T-cell (primary cell): Measurements from ENCODE around the gene KIF5C. TPM values are rescaled to one million over a fixed set of nuclear protein-coding genes. Genes with fewer than 3 reads are reported as not detected.

Experiments
- ATAC-seq, 4 experiments: fragments of 200-7000 bp in 3 of 4; fragments of 150-1000 bp in 1 of 4; cut with Tn5 transposase; replicated peaks in 1 of 4; 1 replicate in 3 of 4; 2 replicates in 1 of 4; pipeline ENCODE4 v1.10.0; 2021; ENCODE audit warnings: moderate library complexity in 3 of 4, mild to moderate bottlenecking in 2 of 4, moderate number of reproducible peaks in 1 of 4
- CTCF ChIA-PET, 2 donors: fragments of 300-600 bp; sonication (Branson Sonifier 250); formaldehyde crosslinking; loops; one replicate each; lab custom pipeline; 2022; ENCODE audit warnings: antibody characterized with exemption in 2 of 2; lab: Charles Lee
- POLR2A ChIA-PET, 2 donors: fragments of 300-600 bp; sonication (Branson Sonifier 250); formaldehyde crosslinking; loops; one replicate each; lab custom pipeline; 2022; ENCODE audit warnings: antibody characterized with exemption in 2 of 2; lab: Charles Lee
- DNase-seq, 35 experiments: peaks; one replicate each; pipeline versions ENCODE4 v3.0.0 to v3.0.0-alpha.2; 2013 to 2023
- H3K27ac ChIP-seq: one replicate; pipeline ENCODE4 v1.5.1; 2013; ENCODE audit warnings: low read length
- H3K27me3 ChIP-seq, 2 experiments: replicated peaks in 1 of 2; 1 replicate in 1 of 2; 2 replicates in 1 of 2; pipeline versions ENCODE4 v1.6.1 to v1.7.0; 2013; ENCODE audit warnings: low read length in 1 of 2, mixed read lengths in 1 of 2; ENCODE audit not compliant: control insufficient read depth in 2 of 2, insufficient read depth in 2 of 2; ENCODE audit errors: extremely low read depth in 1 of 2
- H3K36me3 ChIP-seq, 2 donors: 1 replicate in 1 of 2; 2 replicates in 1 of 2; pipeline versions ENCODE4 v1.6.1 to v1.7.0; 2013; ENCODE audit warnings: low read length in 1 of 2; ENCODE audit not compliant: control insufficient read depth in 2 of 2, insufficient read depth in 1 of 2; ENCODE audit errors: extremely low read depth in 1 of 2
- H3K4me1 ChIP-seq, 2 experiments: 1 replicate in 1 of 2; 2 replicates in 1 of 2; pipeline versions ENCODE4 v1.6.1 to v1.7.0; 2013; ENCODE audit warnings: low read length in 2 of 2, mixed read lengths in 1 of 2; ENCODE audit not compliant: insufficient read depth in 2 of 2, control insufficient read depth in 1 of 2; ENCODE audit errors: extremely low read depth in 1 of 2
- H3K4me3 ChIP-seq, 2 donors: 1 replicate in 1 of 2; 2 replicates in 1 of 2; pipeline versions ENCODE4 v1.5.1 to v1.7.0; 2013; ENCODE audit warnings: mild to moderate bottlenecking in 2 of 2, low read length in 1 of 2, moderate library complexity in 1 of 2; ENCODE audit not compliant: control insufficient read depth in 1 of 2; ENCODE audit errors: extremely low read depth in 1 of 2
- H3K9me3 ChIP-seq: 2 replicates; pipeline ENCODE4 v1.7.0; 2013
- H3K27ac Mint-ChIP-seq, 2 donors: one replicate each; pipeline ENCODE4 v1.8.0; 2020 to 2021; ENCODE audit warnings: mild to moderate bottlenecking in 2 of 2, mixed read lengths in 2 of 2
- H3K27me3 Mint-ChIP-seq, 2 donors: one replicate each; pipeline ENCODE4 v1.8.0; 2021 to 2022; ENCODE audit warnings: mixed read lengths in 2 of 2
- H3K36me3 Mint-ChIP-seq: one replicate; pipeline ENCODE4 v1.8.0; 2021; ENCODE audit warnings: mixed read lengths
- H3K4me1 Mint-ChIP-seq, 3 donors: one replicate each; pipeline ENCODE4 v1.8.0; 2020 to 2022; ENCODE audit warnings: mixed read lengths in 3 of 3, mild to moderate bottlenecking in 1 of 3
- H3K4me3 Mint-ChIP-seq, 3 donors: one replicate each; pipeline ENCODE4 v1.8.0; 2020 to 2022; ENCODE audit warnings: mild to moderate bottlenecking in 3 of 3, mixed read lengths in 3 of 3, moderate library complexity in 3 of 3
- H3K9me3 Mint-ChIP-seq, 3 donors: one replicate each; pipeline ENCODE4 v1.8.0; 2020 to 2022; ENCODE audit warnings: mixed read lengths in 3 of 3
- WGBS: methylation state at CpG from one replicate; pipeline ENCODE4 v1.1.5; 2013; ENCODE audit warnings: missing lambda C conversion rate; ENCODE audit not compliant: insufficient coverage; 5-methylcytosine and 5-hydroxymethylcytosine counted together
- total RNA-seq, 35 experiments: library from RNA in 6 of 35; stranded (reverse) in 6 of 35; fragments of 120-200 nt in 1 of 35; gene quantifications; one replicate each; pipeline versions ENCODE4 v1.2.1 to v1.2.4 and lab custom pipeline; 2013 to 2026

Gene KIF5C
- total RNA-seq, 5 donors from 2014 or later (not counting 1 experiment from before 2014, with no cell fraction given), result 9.4 to 17.0 (median 14.7) TPM

GRCh38 chr2:148939271-148939670 is 64.2 kb downstream of the KIF5C start:
- no peaks in the 10 kb centered on the region for H3K36me3 ChIP-seq
- H3K27me3 ChIP-seq, result no peaks in the 10 kb centered on the region
- DNase-seq (no peak), ATAC-seq (no peak)
- Mint-ChIP-seq H3K27me3 (no peaks in the 10 kb centered on the region), H3K36me3 (peaks cover 11% of the 10 kb centered on the region), H3K27ac (no peak overlapping the region), H3K9me3 (no peaks in the 10 kb centered on the region), H3K4me1 (no peaks in the 10 kb centered on the region), H3K4me3 (no peak overlapping the region)
- no peaks in the 10 kb centered on the region for H3K4me1 ChIP-seq
- POLR2A ChIA-PET, result no interaction called here
- H3K9me3 ChIP-seq, result no peaks in the 10 kb centered on the region
- no peak overlapping the region for H3K27ac ChIP-seq
- CTCF ChIA-PET, result interaction anchor here in 1 of 2 donors (1.1 kb wide), 1 partner anchor 36 kb away, joined by 4 read pairs; no protein-coding TSS in a partner anchor
- no peak overlapping the region for H3K4me3 ChIP-seq

- Mint-ChIP-seq H3K27me3 (no peaks in the 10 kb centered on the region), H3K4me1 (no peaks in the 10 kb centered on the region), H3K36me3 (peaks cover 33% of the 10 kb centered on the region), H3K4me3 (no peak overlapping the region), H3K9me3 (no peaks in the 10 kb centered on the region), H3K27ac (no peak overlapping the region)
- 92% methylated on average over 3 of the region's 3 CpGs for WGBS
- DNase-seq, result no peak
- Histone ChIP-seq H3K9me3 (no peaks in the 10 kb centered on the region), H3K4me3 (no peak overlapping the region), H3K27ac (no peak overlapping the region), H3K36me3 (no peaks in the 10 kb centered on the region), H3K4me1 (no peaks in the 10 kb centered on the region), H3K27me3 (no peaks in the 10 kb centered on the region)
- ChIA-PET CTCF (no interaction called here), POLR2A (no interaction called here)
- no peak for ATAC-seq
Measured at GRCh38 chr2:148943097-148943496, 68.1 kb downstream of the KIF5C start.

DNA sequence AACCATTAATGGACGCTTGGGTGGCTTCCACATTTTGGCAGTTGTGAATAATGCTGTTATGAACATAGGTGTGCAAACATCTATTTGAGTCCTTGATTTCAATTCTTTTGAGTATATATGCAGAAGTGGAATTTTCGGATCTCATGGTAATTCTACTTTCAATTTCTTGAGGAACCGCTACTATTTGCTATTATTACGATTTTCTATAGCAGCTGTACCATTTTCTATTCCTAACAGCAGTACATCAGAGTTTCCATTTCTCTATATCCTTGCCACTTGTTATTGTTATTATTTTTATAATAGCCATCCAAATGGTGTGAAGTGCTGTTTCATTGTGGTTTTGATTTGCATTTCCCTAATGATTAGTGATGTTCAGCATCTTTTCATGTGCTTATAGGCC is 69.5 kb downstream of the KIF5C start:
- Mint-ChIP-seq H3K27ac (no peak overlapping the region), H3K36me3 (peaks cover 34% of the 10 kb centered on the region), H3K4me1 (no peaks in the 10 kb centered on the region), H3K9me3 (no peaks in the 10 kb centered on the region), H3K27me3 (no peaks in the 10 kb centered on the region), H3K4me3 (no peak overlapping the region)
- ATAC-seq, result no peak
- CTCF ChIA-PET, result no interaction called here
- Histone ChIP-seq H3K36me3 (no peaks in the 10 kb centered on the region), H3K4me1 (no peaks in the 10 kb centered on the region), H3K27me3 (no peaks in the 10 kb centered on the region), H3K9me3 (no peaks in the 10 kb centered on the region), H3K4me3 (no peak overlapping the region), H3K27ac (no peak overlapping the region)
- POLR2A ChIA-PET, result no interaction called here
- WGBS, result no CpG with 5 or more reads among the region's 4 CpGs
- no peak for DNase-seq

GRCh38 chr2:148947299-148947698 is 72.3 kb downstream of the KIF5C start:
- CTCF ChIA-PET, result no interaction called here
- DNase-seq (no peak), ATAC-seq (no peak)
- Mint-ChIP-seq H3K36me3 (peaks cover 46% of the 10 kb centered on the region), H3K9me3 (no peaks in the 10 kb centered on the region), H3K4me1 (no peaks in the 10 kb centered on the region), H3K27ac (no peak overlapping the region), H3K4me3 (no peak overlapping the region), H3K27me3 (no peaks in the 10 kb centered on the region)
- POLR2A ChIA-PET, result no interaction called here
- Histone ChIP-seq H3K27me3 (no peaks in the 10 kb centered on the region), H3K27ac (no peak overlapping the region), H3K36me3 (peaks cover 0 to 6% of the 10 kb centered on the region in 2 donors), H3K4me1 (no peaks in the 10 kb centered on the region), H3K4me3 (no peak overlapping the region), H3K9me3 (no peaks in the 10 kb centered on the region)
- 95% methylated on average over 7 of the region's 7 CpGs for WGBS

DNA sequence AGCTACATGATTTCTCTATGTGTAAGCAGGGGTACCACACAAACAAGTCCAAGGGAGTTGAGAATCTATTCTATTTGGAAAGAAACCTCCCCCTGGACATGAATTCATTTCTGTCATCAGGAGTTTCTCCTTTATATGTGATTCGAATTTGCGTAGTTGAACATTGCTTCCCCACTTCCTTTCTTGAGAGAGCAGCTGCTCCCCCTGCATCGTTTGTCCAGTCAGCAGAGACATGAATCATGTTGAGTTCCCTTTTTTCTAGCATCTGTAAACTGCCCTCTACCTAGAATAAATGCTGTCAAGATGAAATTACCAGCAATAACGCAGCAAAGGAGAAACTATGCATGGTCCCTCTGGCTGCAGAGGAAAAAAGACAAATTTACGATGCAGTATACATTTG is 73.8 kb downstream of the KIF5C start:
- Histone ChIP-seq H3K36me3 (peaks cover 0 to 6% of the 10 kb centered on the region in 2 donors), H3K27me3 (no peaks in the 10 kb centered on the region), H3K9me3 (no peaks in the 10 kb centered on the region), H3K4me1 (no peaks in the 10 kb centered on the region), H3K27ac (no peak overlapping the region), H3K4me3 (no peak overlapping the region)
- WGBS, result 44% methylated on average over 3 of the region's 5 CpGs
- CTCF ChIA-PET, result no interaction called here
- DNase-seq, result no peak
- Mint-ChIP-seq H3K36me3 (peaks cover 39% of the 10 kb centered on the region), H3K4me1 (no peaks in the 10 kb centered on the region), H3K4me3 (no peak overlapping the region), H3K27me3 (no peaks in the 10 kb centered on the region), H3K27ac (no peak overlapping the region), H3K9me3 (no peaks in the 10 kb centered on the region)
- POLR2A ChIA-PET, result no interaction called here
- ATAC-seq, result no peak

- 89% methylated on average over 3 of the region's 7 CpGs for WGBS
- ChIA-PET CTCF (no interaction called here), POLR2A (no interaction called here)
- ATAC-seq (no peak), DNase-seq (no peak)
- no peaks in the 10 kb centered on the region for H3K27me3 ChIP-seq
- no peaks in the 10 kb centered on the region for H3K4me1 ChIP-seq
- no peak overlapping the region for H3K27ac ChIP-seq
- H3K4me3 Mint-ChIP-seq, result no peak overlapping the region
- no peak overlapping the region for H3K4me3 ChIP-seq
- no peaks in the 10 kb centered on the region for H3K4me1 Mint-ChIP-seq
- H3K36me3 Mint-ChIP-seq, result peaks cover 39% of the 10 kb centered on the region
- H3K9me3 Mint-ChIP-seq, result no peaks in the 10 kb centered on the region
- peaks cover 0 to 6% of the 10 kb centered on the region in 2 donors for H3K36me3 ChIP-seq
- H3K9me3 ChIP-seq, result no peaks in the 10 kb centered on the region
- no peak overlapping the region for H3K27ac Mint-ChIP-seq
- H3K27me3 Mint-ChIP-seq, result no peaks in the 10 kb centered on the region
Measured at GRCh38 chr2:148949348-148949747, 74.3 kb downstream of the KIF5C start.

DNA sequence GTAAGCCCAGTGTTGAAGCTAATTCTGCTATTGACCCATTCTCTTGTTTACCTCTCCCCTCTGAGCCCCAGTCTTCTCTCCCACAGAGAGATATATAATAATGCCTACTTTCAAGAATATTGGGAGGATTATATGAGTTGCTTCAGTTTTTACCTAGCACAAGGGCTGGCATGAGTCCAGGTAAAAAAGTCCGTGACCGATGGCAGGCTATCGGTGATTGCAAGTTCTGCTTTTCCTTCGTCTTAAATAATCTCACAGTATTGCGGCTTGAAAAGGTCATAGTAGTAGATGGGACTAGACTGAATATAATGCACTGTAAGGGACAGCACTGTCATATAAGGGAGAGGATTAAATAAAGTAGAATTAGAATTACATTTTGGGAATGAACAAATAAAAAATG is 77.6 kb downstream of the KIF5C start:
- Histone ChIP-seq H3K9me3 (no peaks in the 10 kb centered on the region), H3K36me3 (peaks cover 0 to 6% of the 10 kb centered on the region in 2 donors), H3K27ac (no peak overlapping the region), H3K27me3 (no peaks in the 10 kb centered on the region), H3K4me1 (no peaks in the 10 kb centered on the region), H3K4me3 (no peak overlapping the region)
- no peak for DNase-seq
- Mint-ChIP-seq H3K27me3 (no peaks in the 10 kb centered on the region), H3K4me1 (peaks cover 0 to 9% (median 3%) of the 10 kb centered on the region in 3 donors), H3K9me3 (no peaks in the 10 kb centered on the region), H3K36me3 (peaks cover 19% of the 10 kb centered on the region), H3K27ac (no peak overlapping the region), H3K4me3 (no peak overlapping the region)
- WGBS, result no CpG with 5 or more reads among the region's 5 CpGs
- ATAC-seq, result no peak
- POLR2A ChIA-PET, result no interaction called here
- CTCF ChIA-PET, result no interaction called here
